ENCODE results near the gene CNNM2. TPM values are rescaled to one million over a fixed set of nuclear protein-coding genes. Genes with fewer than 3 reads are reported as not detected.
A peak's percentile ranks its signal among the peaks of the same experiment; 100 is the strongest.

The CNNM2 gene
- total RNA-seq, 3 donors from 2014 or later (not counting 1 experiment from before 2014, with no cell fraction given): 8.6 to 18.0 (median 16.7) TPM

DNA sequence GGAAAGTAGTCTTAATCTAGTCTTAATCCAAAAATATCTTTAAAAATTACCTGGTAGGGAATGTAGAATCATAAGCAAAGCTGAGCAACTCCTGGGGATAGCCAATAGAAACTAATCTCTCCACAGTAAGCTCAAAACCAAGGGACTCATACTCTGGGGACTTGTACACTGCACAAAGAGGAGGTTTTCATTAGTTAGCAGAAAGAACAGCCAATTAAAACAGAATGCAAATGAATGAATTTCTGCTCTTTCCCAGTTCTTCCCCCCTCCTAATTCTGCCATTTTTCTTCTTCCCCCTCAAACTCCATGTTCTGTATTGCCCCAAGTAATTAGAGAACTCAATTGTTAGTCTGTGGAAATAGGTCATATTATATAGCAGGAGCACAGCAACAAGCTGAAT lies 188.4 kb downstream of the CNNM2 start:
- intact Hi-C loops (cut with micrococcal nuclease): no loop called here
- TF ChIP-seq, protein P1, sequence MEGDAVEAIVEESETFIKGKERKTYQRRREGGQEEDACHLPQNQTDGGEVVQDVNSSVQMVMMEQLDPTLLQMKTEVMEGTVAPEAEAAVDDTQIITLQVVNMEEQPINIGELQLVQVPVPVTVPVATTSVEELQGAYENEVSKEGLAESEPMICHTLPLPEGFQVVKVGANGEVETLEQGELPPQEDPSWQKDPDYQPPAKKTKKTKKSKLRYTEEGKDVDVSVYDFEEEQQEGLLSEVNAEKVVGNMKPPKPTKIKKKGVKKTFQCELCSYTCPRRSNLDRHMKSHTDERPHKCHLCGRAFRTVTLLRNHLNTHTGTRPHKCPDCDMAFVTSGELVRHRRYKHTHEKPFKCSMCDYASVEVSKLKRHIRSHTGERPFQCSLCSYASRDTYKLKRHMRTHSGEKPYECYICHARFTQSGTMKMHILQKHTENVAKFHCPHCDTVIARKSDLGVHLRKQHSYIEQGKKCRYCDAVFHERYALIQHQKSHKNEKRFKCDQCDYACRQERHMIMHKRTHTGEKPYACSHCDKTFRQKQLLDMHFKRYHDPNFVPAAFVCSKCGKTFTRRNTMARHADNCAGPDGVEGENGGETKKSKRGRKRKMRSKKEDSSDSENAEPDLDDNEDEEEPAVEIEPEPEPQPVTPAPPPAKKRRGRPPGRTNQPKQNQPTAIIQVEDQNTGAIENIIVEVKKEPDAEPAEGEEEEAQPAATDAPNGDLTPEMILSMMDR (IDR thresholded peaks at IDR 0.05): no peak
- H3K27ac Mint-ChIP-seq: no peak overlapping the region

DNA sequence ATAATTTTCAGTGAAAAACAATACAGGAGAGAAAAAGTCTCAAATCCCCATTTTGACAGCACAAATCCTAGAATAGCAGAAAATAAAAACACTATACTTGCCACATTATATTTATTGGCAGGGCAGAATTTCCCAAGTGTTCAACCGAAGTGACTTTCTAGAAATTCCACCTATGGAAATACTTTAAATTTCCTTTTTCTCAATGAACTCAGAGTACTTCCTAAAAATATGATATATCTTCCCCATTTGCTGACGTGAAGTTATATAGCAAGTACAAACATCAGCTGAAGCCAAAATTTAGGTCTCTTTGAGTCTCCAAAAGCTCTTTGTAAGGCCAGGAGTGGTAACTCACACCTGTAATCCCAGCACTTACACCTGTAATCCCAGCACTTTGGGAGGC lies 191.7 kb downstream of the CNNM2 start:
- Histone ChIP-seq H3K36me3 (ENCODE audit: control insufficient read depth, insufficient read depth, low read length) (peaks cover 13% of the 10 kb centered on the region), H3K27ac (ENCODE audit: low read length) (no peak overlapping the region), H3K9me3 (ENCODE audit: control insufficient read depth, insufficient read depth, low read length) (no peaks in the 10 kb centered on the region), H3K4me3 (ENCODE audit: low read length) (no peak overlapping the region), H3K27me3 (ENCODE audit: control insufficient read depth, insufficient read depth, low read length) (no peaks in the 10 kb centered on the region), H3K4me1 (ENCODE audit: control insufficient read depth, insufficient read depth, low read length) (no peaks in the 10 kb centered on the region)
- TF ChIP-seq, protein P1 (IDR thresholded peaks at IDR 0.05): no peak
- H3K4me1 Mint-ChIP-seq: peaks cover 13 to 21% of the 10 kb centered on the region in 2 donors
- no peak overlapping the region for H3K27ac Mint-ChIP-seq
- no peaks in the 10 kb centered on the region for H3K36me3 Mint-ChIP-seq
- H3K27me3 Mint-ChIP-seq (ENCODE audit: low read depth in 2 of 2): no peaks in the 10 kb centered on the region
- 94% methylated on average over 2 of the region's 2 CpGs for WGBS (ENCODE audit: insufficient coverage)
- no peak for ATAC-seq
- H3K4me3 Mint-ChIP-seq: no peak overlapping the region
- H3K9me3 Mint-ChIP-seq: no peaks in the 10 kb centered on the region
- DNase-seq: no peak
- intact Hi-C loops (cut with micrococcal nuclease): no loop called here

More for the DNA sequence above, 188.4 kb downstream of the CNNM2 start:
- Mint-ChIP-seq H3K9me3 (no peaks in the 10 kb centered on the region), H3K4me3 (no peak overlapping the region), H3K36me3 (no peaks in the 10 kb centered on the region), H3K27me3 (ENCODE audit: low read depth in 2 of 2) (no peaks in the 10 kb centered on the region), H3K4me1 (peaks cover 19 to 32% of the 10 kb centered on the region in 2 donors)
- H3K27ac ChIP-seq (ENCODE audit: low read length): no peak overlapping the region
- H3K4me3 ChIP-seq (ENCODE audit: low read length): no peak overlapping the region
- peaks cover 24% of the 10 kb centered on the region for H3K36me3 ChIP-seq (ENCODE audit: control insufficient read depth, insufficient read depth, low read length)
- no peak for ATAC-seq
- H3K9me3 ChIP-seq (ENCODE audit: control insufficient read depth, insufficient read depth, low read length): no peaks in the 10 kb centered on the region
- no peaks in the 10 kb centered on the region for H3K4me1 ChIP-seq (ENCODE audit: control insufficient read depth, insufficient read depth, low read length)
- DNase-seq: no peak
- H3K27me3 ChIP-seq (ENCODE audit: control insufficient read depth, insufficient read depth, low read length): no peaks in the 10 kb centered on the region

DNA sequence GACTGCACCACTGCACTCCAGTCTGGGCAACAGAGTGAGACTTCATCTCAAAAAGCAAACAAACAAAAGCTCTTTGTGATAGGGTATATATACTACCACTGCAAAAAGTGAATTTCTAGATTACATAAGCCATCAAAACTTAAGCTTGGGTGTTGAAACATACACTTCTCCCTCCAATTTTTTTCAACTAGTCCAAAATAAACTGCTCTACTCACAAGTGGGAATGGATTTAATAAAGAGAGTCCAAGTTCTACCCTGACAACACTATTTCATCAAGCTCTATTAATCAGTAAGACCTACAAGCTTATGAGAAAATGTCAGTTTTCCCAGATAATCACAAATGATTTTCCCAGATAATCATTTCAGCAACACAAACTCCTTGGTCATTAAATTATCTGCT lies 192.3 kb downstream of the CNNM2 start:
- Mint-ChIP-seq H3K4me1 (peaks cover 13 to 21% of the 10 kb centered on the region in 2 donors), H3K27ac (peak overlapping the region; percentile 30 to 55), H3K36me3 (no peaks in the 10 kb centered on the region), H3K9me3 (no peaks in the 10 kb centered on the region), H3K27me3 (ENCODE audit: low read depth in 2 of 2) (no peaks in the 10 kb centered on the region), H3K4me3 (no peak overlapping the region)
- H3K27me3 ChIP-seq (ENCODE audit: control insufficient read depth, insufficient read depth, low read length): no peaks in the 10 kb centered on the region
- TF ChIP-seq, protein P1 (IDR thresholded peaks at IDR 0.05): no peak
- no peak for ATAC-seq
- H3K36me3 ChIP-seq (ENCODE audit: control insufficient read depth, insufficient read depth, low read length): peaks cover 8% of the 10 kb centered on the region
- H3K9me3 ChIP-seq (ENCODE audit: control insufficient read depth, insufficient read depth, low read length): no peaks in the 10 kb centered on the region
- H3K4me3 ChIP-seq (ENCODE audit: low read length): no peak overlapping the region
- intact Hi-C loops (cut with micrococcal nuclease): no loop called here
- H3K27ac ChIP-seq (ENCODE audit: low read length): no peak overlapping the region
- DNase-seq: no peak
- no peaks in the 10 kb centered on the region for H3K4me1 ChIP-seq (ENCODE audit: control insufficient read depth, insufficient read depth, low read length)
